Fibroblast of skin of left quadriceps (primary cell): ENCODE data around the gene ZBTB43.

Experiments used
- DNase-seq, 2 experiments: peaks; one replicate each; pipeline ENCODE4 v3.0.0-alpha.2; 2013; ENCODE audit warnings: low read depth in 2 of 2

The ZBTB43 gene

DNA sequence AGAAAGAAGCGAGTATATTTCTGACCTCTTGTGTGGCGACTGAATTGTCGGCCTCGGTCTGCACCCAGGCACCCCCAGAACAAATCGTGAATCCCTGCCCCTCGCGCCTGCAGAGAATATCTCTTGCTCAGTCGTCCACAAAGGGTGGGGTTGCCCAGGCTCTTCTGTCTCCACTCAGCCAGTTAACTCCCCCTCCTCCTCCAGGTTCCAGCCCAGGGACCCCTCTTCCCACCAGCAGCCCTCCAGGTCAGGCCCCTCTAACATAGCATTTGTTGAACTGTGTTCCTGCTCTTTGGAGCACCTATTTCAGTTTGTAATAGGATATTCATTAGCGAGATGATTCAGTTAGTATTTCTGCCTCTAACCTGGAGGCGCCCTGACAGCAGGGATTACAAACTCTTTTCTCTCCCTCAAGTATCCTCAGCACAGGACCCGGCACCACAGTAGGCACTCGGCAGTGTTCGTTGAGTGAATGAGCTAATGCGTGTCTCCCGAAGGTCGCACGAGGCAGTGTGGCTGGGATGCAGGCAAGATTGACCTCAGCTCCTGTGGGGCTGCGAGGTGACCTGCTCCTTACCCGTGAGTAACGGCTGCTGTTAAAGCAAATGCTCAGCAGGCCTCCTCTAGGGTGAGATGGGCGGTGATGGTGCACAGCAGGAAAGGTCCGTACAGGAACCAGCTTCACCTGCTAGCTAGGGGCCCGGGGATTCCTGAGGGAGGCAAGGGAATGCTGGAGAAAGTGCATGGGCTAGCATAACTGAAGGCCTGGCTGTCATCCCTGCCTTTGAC, 81.4 kb downstream of the ZBTB43 start:
- DNase-seq, result no peak

DNA sequence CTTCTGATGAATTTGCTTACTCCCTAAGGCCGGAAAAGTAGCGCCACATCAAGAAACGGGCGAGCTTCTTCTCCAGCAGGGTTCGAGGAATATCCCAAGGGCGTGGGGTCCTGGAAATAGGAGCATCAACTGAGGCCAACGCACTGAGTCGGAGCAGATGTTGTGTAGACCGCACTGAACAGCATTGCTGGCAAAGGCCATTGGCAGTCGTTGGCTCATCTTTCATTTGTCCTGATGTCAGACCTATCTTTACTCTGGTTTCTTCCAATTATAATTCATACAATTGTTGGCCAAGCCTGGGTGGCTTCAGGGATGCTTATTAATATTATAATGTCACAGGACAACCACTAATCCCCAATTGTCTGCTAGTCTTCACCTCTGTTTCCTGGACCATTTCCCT, 82.1 kb downstream of the ZBTB43 start:
- no peak for DNase-seq
